Ovary (tissue), 3 donors: ENCODE measurements around the gene APP.
"Not testable (repeated sequence)": the region's sequence is repeated elsewhere in the genome, so short reads cannot be mapped to it uniquely, and the experiment has no call there.

Experiments used
- POLR2A ChIP-seq: fragments of 450-650 bp; IDR thresholded peaks from one replicate; pipeline ENCODE4 v1.6.1; 2017; ENCODE audit warnings: antibody characterized with exemption, mild to moderate bottlenecking, moderate library complexity
- TF ChIP-seq, protein P1 (sequence below), 3 donors: fragments of 450-650 bp in 2 of 3; fragments of 200-600 bp in 1 of 3; IDR thresholded peaks; one replicate each; pipeline versions ENCODE4 v1.5.1 to v1.8.0; 2016 to 2022; ENCODE audit warnings: antibody characterized with exemption in 3 of 3, mild to moderate bottlenecking in 1 of 3
- donor health status: DM: no; HTN: no; CAD: no.

DNA sequence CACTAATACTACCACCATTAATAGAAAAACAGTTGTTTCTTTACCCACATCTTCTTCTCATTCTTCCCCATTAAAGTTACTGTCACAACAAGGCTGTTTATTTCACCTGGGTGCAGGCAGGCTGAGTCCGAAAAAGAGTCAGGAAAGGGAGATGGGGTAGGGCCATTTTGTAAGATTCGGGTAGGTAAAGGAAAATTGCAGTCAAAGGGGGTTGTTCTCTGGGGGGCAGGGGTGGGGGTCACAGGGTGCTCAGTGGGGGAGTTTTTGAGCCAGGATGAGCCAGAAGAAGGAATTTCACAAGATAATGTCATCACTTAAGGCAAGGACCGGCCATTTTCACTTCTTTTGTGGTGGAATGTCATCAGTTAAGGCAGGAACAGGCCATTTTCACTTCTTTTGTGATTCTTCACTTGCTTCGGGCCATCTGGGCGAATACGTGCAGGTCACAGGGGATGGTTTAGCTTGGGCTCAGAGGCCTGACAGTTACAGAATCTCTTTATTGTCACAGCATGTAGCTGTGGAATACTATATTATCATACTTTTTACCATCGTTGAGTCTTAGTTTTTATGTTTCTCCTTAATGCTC, 89.3 kb downstream of the APP start:
- TF ChIP-seq, protein P1, sequence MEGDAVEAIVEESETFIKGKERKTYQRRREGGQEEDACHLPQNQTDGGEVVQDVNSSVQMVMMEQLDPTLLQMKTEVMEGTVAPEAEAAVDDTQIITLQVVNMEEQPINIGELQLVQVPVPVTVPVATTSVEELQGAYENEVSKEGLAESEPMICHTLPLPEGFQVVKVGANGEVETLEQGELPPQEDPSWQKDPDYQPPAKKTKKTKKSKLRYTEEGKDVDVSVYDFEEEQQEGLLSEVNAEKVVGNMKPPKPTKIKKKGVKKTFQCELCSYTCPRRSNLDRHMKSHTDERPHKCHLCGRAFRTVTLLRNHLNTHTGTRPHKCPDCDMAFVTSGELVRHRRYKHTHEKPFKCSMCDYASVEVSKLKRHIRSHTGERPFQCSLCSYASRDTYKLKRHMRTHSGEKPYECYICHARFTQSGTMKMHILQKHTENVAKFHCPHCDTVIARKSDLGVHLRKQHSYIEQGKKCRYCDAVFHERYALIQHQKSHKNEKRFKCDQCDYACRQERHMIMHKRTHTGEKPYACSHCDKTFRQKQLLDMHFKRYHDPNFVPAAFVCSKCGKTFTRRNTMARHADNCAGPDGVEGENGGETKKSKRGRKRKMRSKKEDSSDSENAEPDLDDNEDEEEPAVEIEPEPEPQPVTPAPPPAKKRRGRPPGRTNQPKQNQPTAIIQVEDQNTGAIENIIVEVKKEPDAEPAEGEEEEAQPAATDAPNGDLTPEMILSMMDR (IDR thresholded peaks at IDR 0.05), result not testable (repeated sequence)
- not testable (repeated sequence) for TF ChIP-seq POLR2A
